DMS79 treated with DMSO at 0.1 percent for 48 hours (cell line): Measurements from ENCODE around the gene IDS.
"Not testable (repeated sequence)": the region's sequence is repeated elsewhere in the genome, so short reads cannot be mapped to it uniquely, and the experiment has no call there.

ENCODE experiments used
- DNase-seq: peaks from one replicate; lab custom pipeline; 2025; lab: John Stamatoyannopoulos, UW

The IDS gene

GRCh38 chrX:149504915-149505651, at the start of gene IDS:
Gene IDS (minus strand): TSS chrX:149505306. CDS start chrX:149505137, 169 bp downstream.
- peak; percentile 68 for DNase-seq

DNA sequence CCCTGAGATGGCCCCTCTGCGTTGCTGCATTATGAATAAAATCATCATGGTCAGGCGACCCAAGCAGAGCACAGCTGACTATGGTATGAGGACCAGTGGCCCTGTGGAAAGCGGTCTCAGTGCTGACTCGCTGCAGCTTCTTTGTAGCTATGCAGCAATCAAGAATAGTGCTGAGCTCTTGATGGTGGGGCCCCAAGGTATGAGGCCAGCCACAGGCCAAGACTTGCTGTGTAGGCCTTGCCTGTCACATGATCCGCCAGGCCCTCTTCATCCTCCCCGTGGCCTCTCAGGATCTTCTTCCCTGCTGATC, 46.8 kb upstream of the IDS start:
- not testable (repeated sequence) for DNase-seq

GRCh38 chrX:149551245-149551938, 46.3 kb upstream of the IDS start:
- DNase-seq, result not testable (repeated sequence)

DNA sequence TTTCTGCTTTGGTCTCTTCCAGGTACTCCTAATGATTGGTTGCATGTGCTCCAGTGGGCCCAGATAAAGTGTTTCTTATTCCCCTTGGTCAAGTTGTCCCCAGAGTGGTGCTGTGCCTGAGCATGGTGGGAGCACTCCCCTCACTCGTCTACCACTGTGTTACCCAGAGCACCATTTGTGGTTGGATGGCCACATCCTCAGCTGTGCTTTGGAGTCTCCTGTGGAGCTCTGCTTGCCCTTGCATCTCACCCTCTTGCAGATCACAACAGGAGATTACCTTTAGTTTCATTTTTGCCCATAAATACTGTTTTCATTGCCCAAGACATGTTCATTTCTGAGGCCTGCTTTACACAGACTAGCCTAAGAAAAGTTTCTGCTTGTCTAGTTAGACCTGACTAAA, 45.3 kb upstream of the IDS start:
- not testable (repeated sequence) for DNase-seq

GRCh38 chrX:149549701-149550100, 44.6 kb upstream of the IDS start, which contains the start of gene HSFX3:
Gene HSFX3 (minus strand): TSS chrX:149549924. CDS start chrX:149549852, 72 bp downstream.
- not testable (repeated sequence) for DNase-seq

DNA sequence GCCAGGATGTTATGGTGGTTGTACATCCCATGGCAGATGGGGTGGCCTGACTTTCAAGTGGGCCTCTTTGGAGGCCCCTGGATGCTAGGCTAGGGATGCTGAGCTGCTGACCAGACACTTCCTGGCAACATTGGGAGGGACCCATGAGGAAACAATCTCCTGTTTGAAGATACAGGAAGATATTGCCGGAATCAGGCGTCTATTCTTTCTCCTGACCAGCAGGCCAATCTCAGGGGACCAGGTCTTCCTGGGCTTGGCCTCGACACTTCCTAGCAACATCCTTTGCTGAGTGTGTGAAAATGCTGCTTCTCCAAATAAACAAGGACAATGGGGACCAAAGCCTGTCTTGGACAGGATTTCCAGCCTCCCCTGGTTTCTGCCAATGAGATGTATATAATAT, 42.7 kb upstream of the IDS start:
- not testable (repeated sequence) for DNase-seq

DNA sequence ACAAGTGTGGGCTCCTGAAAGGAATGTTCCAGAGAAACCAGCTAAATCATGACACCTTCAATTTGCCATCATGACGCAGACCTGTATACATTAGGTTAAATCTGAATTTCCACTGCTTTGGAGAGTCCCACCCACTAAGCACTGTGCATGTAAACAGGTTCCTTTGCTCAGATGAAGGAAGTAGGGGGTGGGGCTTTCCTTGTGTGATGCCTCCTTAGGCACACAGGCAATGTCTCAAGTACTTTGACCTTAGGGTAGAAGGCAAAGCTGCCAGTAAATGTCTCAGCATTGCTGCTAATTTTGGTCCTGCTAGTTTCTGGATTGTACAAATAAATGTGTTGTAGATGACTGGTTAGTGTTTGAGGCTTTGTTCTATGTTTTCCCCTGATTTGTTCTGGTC, 41.9 kb upstream of the IDS start:
- not testable (repeated sequence) for DNase-seq

DNA sequence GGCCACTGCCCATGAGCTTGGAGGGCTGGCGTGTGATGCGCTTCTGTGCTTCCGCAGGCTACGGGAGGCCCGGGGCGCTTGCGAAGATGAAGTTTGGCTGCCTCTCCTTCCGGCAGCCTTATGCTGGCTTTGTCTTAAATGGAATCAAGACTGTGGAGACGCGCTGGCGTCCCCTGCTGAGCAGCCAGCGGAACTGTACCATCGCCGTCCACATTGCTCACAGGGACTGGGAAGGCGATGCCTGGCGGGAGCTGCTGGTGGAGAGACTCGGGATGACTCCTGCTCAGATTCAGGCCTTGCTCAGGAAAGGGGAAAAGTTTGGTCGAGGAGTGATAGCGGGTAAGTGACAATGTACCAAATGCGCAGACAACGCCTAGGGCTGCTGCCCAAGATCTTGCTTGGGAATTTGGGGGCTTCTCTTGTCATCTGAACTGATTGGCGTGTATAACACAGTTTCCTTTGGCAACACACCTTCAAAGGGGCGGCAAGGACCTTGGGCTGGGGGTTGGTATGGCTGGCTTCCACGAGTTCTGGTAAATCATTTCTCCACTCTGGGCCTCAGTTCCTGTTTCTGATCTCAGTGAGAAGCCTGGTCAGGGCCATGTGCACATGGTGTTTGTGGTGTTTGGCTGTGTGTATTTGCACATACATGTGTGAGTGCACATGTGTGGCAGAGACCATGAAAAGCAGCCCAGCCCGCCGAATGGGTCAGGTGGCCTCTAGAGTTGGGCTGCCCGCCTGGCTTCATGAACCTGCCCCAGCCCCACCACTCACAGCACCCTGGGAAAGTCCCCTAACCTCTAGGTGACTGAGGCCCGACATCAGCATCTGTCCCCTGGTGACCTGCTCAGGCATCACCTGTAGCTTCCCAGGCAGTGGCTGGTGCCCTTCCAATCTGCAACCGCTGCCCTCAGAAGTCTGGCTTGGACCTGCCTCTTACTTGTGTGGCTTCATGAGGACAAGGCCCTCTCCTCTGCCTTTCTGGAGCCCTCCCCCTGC, 40.7 kb upstream of the IDS start:
- DNase-seq, result not testable (repeated sequence)

DNA sequence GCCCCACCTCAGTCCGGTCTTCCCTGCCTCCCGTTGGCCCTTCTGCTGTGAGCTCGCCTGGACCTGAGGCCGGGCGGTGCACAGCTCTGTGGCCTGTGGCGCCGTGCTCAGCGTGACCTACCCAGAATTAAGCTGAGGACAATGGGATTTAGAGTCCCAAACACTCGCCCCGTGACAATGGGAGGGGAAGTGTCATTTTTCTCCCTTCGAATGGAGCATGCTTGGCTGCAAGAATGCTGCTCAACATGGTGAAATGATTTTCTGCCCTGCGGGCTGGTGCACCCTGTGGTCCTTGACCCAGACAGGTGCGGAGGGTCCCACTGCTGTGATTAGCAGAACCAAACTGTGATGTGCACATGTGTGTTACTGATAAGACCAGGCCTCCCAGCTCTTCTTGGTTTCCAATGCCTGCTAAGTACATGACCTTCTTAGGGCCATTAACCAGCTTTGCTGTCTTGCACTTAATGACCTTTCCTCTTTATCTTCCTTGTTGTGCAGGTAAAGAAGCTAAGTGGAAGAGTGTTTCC, 36.5 kb upstream of the IDS start:
- no peak for DNase-seq

DNA sequence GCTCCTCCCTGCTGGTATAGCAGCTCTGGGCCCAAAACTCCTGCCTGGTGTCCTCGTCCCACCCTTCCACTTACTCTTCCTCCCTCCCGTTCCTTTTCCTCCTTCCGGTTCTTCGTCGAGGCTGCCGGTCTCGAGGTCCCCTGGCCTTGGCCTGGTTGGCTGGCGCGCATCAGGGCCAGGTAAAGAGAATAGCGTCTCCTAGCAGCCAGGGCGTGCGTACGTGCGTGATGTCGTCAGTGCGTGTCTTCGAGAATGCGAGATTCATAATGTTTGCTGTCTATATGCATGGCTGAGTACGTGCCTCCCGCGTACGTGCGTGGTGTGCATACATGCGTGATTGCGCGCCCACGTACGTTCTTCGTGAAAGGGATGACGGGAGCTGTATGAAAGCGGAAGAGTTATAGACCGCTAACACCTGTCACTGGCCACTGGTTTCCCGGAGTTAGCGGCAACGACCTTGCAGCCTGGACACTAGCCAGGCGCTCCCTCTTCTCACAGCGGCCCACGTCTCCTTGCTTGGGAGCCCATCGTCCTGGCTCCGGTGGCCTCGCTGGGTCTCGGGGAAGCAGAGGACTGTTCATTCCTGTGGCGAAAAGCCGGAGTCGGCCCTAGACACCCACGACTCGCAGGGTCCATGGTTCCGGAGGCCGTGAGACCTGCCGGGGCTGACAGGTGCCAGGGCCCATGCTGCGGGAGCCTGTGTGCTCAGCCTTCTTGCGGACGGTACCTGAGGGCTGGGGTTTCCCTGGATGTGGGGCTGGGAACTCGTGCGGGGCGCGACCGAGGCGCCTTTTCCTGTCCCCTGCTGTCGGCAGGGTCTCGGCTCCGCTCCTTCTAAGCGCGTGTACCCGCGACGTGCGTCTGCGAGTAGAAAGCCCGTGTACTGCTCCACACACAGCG, 35.8 kb upstream of the IDS start, which contains the start of gene EOLA1:
Gene EOLA1, plus strand, starts transcription at position 392 of the 900 bp plus-strand sequence. CDS start 4,619 bp downstream, outside the sequence.
- DNase-seq, result peak; percentile 82

DNA sequence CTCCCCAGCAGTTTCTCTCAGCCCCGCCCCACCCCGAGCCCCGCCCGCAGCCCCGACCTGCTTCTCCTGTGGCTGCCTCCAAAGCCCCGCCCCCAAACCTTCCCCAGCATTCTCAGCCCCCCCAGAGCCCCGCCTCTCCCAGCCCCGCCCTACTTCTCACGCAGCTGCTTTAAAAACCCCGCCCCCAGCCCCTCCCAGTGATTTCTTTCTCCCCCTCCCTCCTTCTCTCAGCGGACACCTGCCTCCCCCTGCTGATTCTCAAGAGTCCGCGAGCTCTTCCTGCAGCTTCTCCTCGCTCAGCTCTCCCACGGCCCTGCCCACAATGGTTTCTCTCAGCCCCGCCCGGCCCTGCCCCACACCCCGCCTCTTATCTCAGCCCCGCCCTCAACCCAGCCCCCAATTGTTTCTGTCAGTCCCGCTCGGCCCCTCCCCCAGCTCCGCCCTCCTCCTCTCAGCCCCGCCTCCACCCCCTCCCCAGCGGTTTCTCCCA, 35.1 kb upstream of the IDS start:
- DNase-seq, result peak; percentile 82

- peak; percentile 91 for DNase-seq
These were observed 34.4 kb upstream of the IDS start for GRCh38 chrX:149539283-149540130.

DNA sequence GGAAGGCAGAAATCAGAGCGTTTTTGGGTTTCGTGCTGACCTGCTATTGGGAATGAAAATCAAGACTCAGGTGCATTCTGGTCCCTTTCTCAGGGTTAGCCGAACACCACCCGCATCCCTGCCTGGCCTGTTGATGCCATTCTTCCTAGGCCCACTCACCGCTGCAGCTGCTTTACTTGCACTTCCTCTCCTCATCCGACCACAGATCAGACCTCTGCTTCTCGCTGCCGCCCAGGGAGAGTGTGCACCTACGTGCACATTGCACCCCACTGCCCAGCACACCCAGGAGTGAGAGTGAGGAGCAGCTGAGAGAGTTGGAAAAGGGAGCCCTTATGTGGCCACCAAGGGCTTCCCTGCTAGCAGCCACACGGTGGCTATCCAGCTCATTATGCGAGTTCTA, 32.4 kb upstream of the IDS start:
- DNase-seq, result not testable (repeated sequence)

GRCh38 chrX:149534926-149535602, 30.0 kb upstream of the IDS start:
- not testable (repeated sequence) for DNase-seq

GRCh38 chrX:149533999-149534398, 28.9 kb upstream of the IDS start:
- DNase-seq, result not testable (repeated sequence)

DNA sequence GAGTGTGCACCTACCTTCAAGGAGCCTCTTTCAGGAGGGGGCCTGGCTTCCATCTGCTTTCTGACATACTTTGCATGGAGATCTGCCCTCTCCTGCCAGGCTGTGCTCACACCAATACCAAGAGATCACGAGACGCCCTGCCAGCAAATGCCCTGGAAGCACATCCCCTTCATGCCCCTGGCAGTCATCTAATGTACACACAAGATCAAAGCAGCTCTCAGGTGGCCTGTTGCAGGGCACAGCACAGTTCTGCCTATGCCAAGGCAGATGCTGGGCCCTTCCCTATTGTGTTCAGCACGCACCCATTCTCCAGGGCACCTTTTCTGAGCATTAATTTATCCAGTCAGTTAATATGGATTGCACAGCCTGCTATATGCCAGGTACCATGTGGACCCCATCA, 27.8 kb upstream of the IDS start:
- DNase-seq, result not testable (repeated sequence)

- no peak for DNase-seq
These were observed 26.5 kb upstream of the IDS start for GRCh38 chrX:149531599-149531998.

DNA sequence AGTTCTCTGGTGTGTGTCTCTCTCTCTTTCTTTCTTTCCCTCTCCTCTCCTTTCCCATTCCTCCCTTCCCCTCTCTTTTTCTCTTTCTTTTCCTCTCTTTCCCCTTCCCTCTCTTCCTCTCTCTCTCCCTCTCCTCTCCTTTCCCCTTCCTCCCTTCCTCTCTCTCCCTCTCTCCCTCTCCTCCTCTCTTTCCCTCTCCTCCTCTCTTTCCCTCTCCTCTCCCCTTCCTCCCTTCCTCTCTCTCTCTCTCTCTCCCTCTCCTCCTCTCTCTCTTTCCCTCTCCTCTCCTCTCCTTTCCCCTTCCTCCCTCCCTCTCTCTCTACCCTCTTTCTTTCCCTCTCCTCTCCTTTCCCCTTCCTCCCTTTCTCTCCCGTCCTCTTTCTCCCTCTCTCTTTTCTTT, 23.3 kb upstream of the IDS start:
- DNase-seq, result no peak

- peak; percentile 1 for DNase-seq
These were observed 22.6 kb upstream of the IDS start for GRCh38 chrX:149527705-149528104.
